ENCODE results near the gene SHANK1. TPM values are rescaled to one million over a fixed set of nuclear protein-coding genes. Genes with fewer than 3 reads are reported as not detected.

The SHANK1 gene
- total RNA-seq, 2 donors from 2014 or later = 0.22 to 0.29 TPM

DNA sequence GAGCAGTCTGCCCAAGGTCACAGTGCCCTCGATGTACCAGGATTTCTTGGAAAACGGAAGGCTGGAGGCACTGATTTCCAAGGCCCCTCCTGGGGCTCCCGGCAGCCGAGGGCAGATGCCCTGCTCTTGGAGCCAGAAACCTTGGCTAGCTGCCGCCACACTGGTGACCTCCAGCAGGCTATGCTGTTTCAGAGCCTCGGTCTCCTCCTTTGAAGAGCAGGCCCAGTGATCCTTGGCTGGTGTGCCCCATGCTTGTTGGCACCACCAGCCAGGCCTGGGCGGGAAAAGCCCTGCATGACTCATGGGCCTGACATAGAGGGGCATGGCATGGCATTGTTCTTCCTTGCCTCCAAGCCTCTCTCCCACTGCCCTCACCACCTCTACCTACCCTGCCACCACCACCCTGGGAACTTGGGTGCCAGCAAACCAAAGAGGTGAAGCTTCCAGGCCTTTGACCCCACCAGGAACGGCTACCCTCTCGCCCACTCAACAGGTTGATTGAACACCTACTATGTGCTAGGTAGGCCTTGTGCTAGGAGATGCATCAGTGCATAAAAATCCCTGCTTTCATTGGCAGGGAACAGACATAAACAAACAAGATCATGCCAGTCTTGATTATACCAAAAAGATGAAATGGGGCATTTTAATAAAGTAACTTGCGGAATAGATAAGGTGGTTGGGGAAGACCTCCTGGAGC, 2.0 kb upstream of the SHANK1 start:
- intact Hi-C loops (cut with DNase I) = no loop called here
- H3K27ac ChIP-seq = no peak overlapping the region
- H3K9me3 ChIP-seq = no peaks in the 10 kb centered on the region
- DNase-seq = no peak
- H3K36me3 ChIP-seq = no peaks in the 10 kb centered on the region
- H3K4me3 ChIP-seq = no peak overlapping the region
- H3K9ac ChIP-seq (ENCODE audit: low read depth in 2 of 2, low read length in 2 of 2) = no peak overlapping the region
- peaks cover 23% of the 10 kb centered on the region for H3K27me3 ChIP-seq
- TF ChIP-seq CTCF (IDR thresholded peaks at IDR 0.05) = no peak
- H3K4me1 ChIP-seq = no peaks in the 10 kb centered on the region

DNA sequence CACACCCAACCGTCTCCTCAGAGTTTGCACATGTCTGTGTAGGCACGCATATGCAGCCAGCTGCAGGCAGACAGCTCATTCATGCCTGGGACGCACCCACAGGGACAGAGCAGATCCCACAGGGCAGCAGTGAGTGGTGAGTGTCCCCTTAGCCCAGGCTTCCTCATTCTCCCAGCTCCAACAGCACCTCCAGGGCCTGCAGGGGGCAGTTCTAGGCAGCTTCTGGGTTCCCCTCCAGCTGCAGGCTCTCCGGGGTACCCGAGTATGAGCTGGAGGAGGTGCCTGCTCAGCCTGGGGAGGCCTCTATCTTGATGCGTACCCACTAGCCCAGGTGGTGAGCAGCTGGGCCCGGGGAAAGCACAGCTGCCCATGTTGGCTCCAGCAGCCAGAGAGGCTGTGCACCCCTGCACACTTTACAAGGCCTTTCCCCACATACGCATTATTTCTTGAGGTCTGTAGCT, 1.3 kb upstream of the SHANK1 start:
- TF ChIP-seq CTCF (IDR thresholded peaks at IDR 0.05) = no peak
- Histone ChIP-seq H3K27ac (no peak overlapping the region), H3K9ac (ENCODE audit: low read depth in 2 of 2, low read length in 2 of 2) (no peak overlapping the region), H3K9me3 (no peaks in the 10 kb centered on the region), H3K27me3 (peaks cover 23% of the 10 kb centered on the region), H3K4me3 (no peak overlapping the region), H3K36me3 (no peaks in the 10 kb centered on the region), H3K4me1 (no peaks in the 10 kb centered on the region)
- intact Hi-C loops (cut with DNase I) = no loop called here
- no peak for DNase-seq

DNA sequence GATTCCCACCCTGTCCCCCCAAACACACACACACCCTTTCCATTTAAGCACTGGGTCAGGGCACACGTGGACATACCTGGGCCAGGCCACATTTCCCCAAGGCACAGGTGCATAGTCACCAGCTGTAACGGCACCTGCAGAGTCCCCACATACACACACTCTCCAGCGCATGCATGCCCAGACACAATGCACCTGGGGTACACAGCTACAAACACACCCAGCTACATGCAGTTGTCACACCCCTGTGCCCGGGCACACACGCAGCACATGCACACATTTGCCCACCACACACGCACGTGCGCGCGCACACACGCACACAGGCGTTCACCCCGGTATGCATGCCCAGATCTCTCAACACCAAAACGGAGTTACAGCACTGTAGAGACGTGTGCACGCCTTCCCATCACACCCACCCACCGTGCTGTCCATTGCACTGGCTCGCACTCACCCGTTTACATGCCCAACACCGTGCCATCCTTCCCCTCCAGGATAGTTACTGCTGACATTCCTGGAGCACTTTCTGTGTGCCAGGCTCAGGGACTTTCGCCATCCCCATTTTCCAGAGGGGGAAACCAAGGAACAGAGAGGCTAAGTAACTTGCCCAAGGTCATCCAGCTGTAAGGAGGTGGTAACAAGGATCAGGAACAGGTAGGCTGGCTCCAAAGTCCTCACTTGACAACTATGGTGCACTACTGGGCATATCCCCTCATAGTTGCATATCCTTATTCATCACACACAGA, 749 bp upstream of the SHANK1 start:
- intact Hi-C loops (cut with DNase I) = no loop called here
- Histone ChIP-seq H3K4me1 (no peaks in the 10 kb centered on the region), H3K27me3 (peaks cover 23% of the 10 kb centered on the region), H3K4me3 (no peak overlapping the region), H3K9me3 (no peaks in the 10 kb centered on the region), H3K9ac (ENCODE audit: low read depth in 2 of 2, low read length in 2 of 2) (no peak overlapping the region), H3K27ac (no peak overlapping the region), H3K36me3 (no peaks in the 10 kb centered on the region)
- no peak for DNase-seq
- TF ChIP-seq CTCF (IDR thresholded peaks at IDR 0.05) = no peak

DNA sequence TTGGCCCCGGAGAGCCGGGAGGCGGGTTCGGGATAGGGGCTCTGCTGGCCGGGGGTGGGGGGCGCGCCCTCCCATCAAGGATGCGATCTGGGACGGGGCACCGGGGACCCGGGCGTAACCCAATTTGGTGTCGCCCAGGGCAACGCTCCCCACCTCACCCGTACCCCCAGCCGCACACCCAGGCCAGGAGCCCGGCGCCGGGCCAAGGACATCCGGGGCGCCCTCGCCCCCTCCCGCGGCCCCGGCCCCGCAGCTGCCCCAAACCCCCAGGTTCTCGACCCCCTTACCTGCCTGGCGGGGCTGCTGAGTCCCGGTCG, 525 bp downstream of the SHANK1 start:
- intact Hi-C loops (cut with DNase I) = no loop called here
- Histone ChIP-seq H3K36me3 (no peaks in the 10 kb centered on the region), H3K27me3 (peaks cover 23% of the 10 kb centered on the region)

More for the DNA sequence above, 525 bp downstream of the SHANK1 start:
- no peak for TF ChIP-seq CTCF (IDR thresholded peaks at IDR 0.05)
- DNase-seq = no peak
- Histone ChIP-seq H3K9ac (ENCODE audit: low read depth in 2 of 2, low read length in 2 of 2) (no peak overlapping the region), H3K4me3 (no peak overlapping the region), H3K9me3 (no peaks in the 10 kb centered on the region), H3K27ac (no peak overlapping the region), H3K4me1 (no peaks in the 10 kb centered on the region)

Measured in colonic mucosa (tissue), 4 donors.